ENCODE results near the gene GDPGP1.
"Not testable (repeated sequence)": the region's sequence is repeated elsewhere in the genome, so short reads cannot be mapped to it uniquely, and the experiment has no call there.

Gene GDPGP1

GRCh38 chr15:90227336-90227735 is 6.7 kb upstream of the GDPGP1 start:
- no peak for ATAC-seq

GRCh38 chr15:90227816-90228772 is 5.9 kb upstream of the GDPGP1 start:
- ATAC-seq: no peak

- no peak for ATAC-seq
These were observed 5.0 kb upstream of the GDPGP1 start for GRCh38 chr15:90228960-90229359.

- no peak for ATAC-seq
These were observed 3.9 kb upstream of the GDPGP1 start for GRCh38 chr15:90230071-90230494.

- ATAC-seq: no peak
These were observed 3.4 kb upstream of the GDPGP1 start for GRCh38 chr15:90230610-90231009.

GRCh38 chr15:90231028-90232017 is 2.7 kb upstream of the GDPGP1 start:
- peak; percentile 49 to 50 for ATAC-seq

GRCh38 chr15:90232196-90232595 is 1.8 kb upstream of the GDPGP1 start:
- no peak for ATAC-seq

- no peak for ATAC-seq
These were observed 1.0 kb upstream of the GDPGP1 start for GRCh38 chr15:90232941-90233386.

- ATAC-seq: peak; percentile 87 to 89
These were observed 468 bp upstream of the GDPGP1 start, which contains the start of gene CIB1 for GRCh38 chr15:90233387-90234095. TSS of gene CIB1 (minus strand) at chr15:90233941. CDS start at chr15:90233885, 56 bp downstream.

- no peak for ATAC-seq
These were observed 5.4 kb downstream of the GDPGP1 start for GRCh38 chr15:90239371-90239770.

GRCh38 chr15:90240856-90241255 is 6.8 kb downstream of the GDPGP1 start:
- no peak for ATAC-seq

- ATAC-seq: no peak
These were observed 7.6 kb downstream of the GDPGP1 start for GRCh38 chr15:90241343-90242192.

GRCh38 chr15:90243943-90244639 is 10.1 kb downstream of the GDPGP1 start:
- no peak for ATAC-seq

GRCh38 chr15:90248789-90249202 is 14.8 kb downstream of the GDPGP1 start:
- ATAC-seq: no peak

- ATAC-seq: peak; percentile 81 to 90
These were observed 15.3 kb downstream of the GDPGP1 start, which contains the start of gene TTLL13 for GRCh38 chr15:90249203-90249863. TSS of gene TTLL13 (plus strand) at chr15:90249556. CDS start at chr15:90250631, 1,075 bp downstream.

- no peak for ATAC-seq
These were observed 23.8 kb downstream of the GDPGP1 start for GRCh38 chr15:90257776-90258175.

GRCh38 chr15:90259524-90259923 is 25.5 kb downstream of the GDPGP1 start:
- peak in 1 of 2 donors; percentile 60 for ATAC-seq

- ATAC-seq: not testable (repeated sequence)
These were observed 26.7 kb downstream of the GDPGP1 start for GRCh38 chr15:90260731-90261130.

GRCh38 chr15:90261811-90262210 is 27.8 kb downstream of the GDPGP1 start:
- ATAC-seq: no peak

- no peak for ATAC-seq
These were observed 28.4 kb downstream of the GDPGP1 start for GRCh38 chr15:90262426-90262825.

Data from activated CD4-positive, CD25-positive, alpha-beta regulatory T cell treated with anti-CD3 and anti-CD28 coated beads, Interleukin-2, amount 50 U/mL, for 24 hours (primary cell).